Kidney (tissue), 22 donors: ENCODE data around the gene ZDHHC21. TPM values are rescaled to one million over a fixed set of nuclear protein-coding genes. Genes with fewer than 3 reads are reported as not detected.
A peak's percentile ranks its signal among the peaks of the same experiment; 100 is the strongest.

ENCODE experiments used
- DNase-seq, 5 donors: peaks; one replicate each; pipeline ENCODE4 v3.0.0-alpha.2; 2013 to 2020
- FAIRE-seq: peaks from 2 replicates; lab custom pipeline; 2012; peaks lifted over from hg19 to GRCh38; lab: Jason Lieb, UNC
- H3K27ac ChIP-seq, 2 donors: one replicate each; pipeline ENCODE4 v1.7.0; 2013; ENCODE audit warnings: low read depth in 2 of 2, low read length in 2 of 2, inconsistent platforms in 1 of 2
- H3K27me3 ChIP-seq: one replicate; pipeline ENCODE4 v1.7.1; 2013; ENCODE audit warnings: low read length, inconsistent platforms; ENCODE audit not compliant: control insufficient read depth, insufficient read depth
- H3K36me3 ChIP-seq, 3 donors: one replicate each; pipeline versions ENCODE4 v1.7.0 to v1.7.1; 2013; ENCODE audit warnings: low read length in 3 of 3, control low read depth in 1 of 3, inconsistent platforms in 1 of 3; ENCODE audit not compliant: insufficient read depth in 3 of 3, control insufficient read depth in 2 of 3
- H3K4me1 ChIP-seq, 3 donors: one replicate each; pipeline versions ENCODE4 v1.7.0 to v1.7.1; 2013; ENCODE audit warnings: low read length in 3 of 3, inconsistent platforms in 1 of 3, low read depth in 1 of 3; ENCODE audit not compliant: control insufficient read depth in 2 of 3, insufficient read depth in 2 of 3
- H3K4me3 ChIP-seq, 3 donors: one replicate each; pipeline versions ENCODE4 v1.7.0 to v1.8.1; 2013; ENCODE audit warnings: low read length in 3 of 3, control low read depth in 1 of 3, inconsistent platforms in 1 of 3
- H3K9ac ChIP-seq, 3 donors: one replicate each; pipeline versions ENCODE4 v1.7.0 to v1.7.1; 2013; ENCODE audit warnings: low read length in 3 of 3, control low read depth in 1 of 3, inconsistent platforms in 1 of 3
- H3K9me3 ChIP-seq, 3 donors: one replicate each; pipeline versions ENCODE4 v1.7.0 to v1.7.1; 2013; ENCODE audit warnings: low read length in 3 of 3, control low read depth in 1 of 3, inconsistent platforms in 1 of 3; ENCODE audit not compliant: control insufficient read depth in 2 of 3, insufficient read depth in 1 of 3
- CTCF ChIP-seq: IDR thresholded peaks from 3 replicates; pipeline ENCODE4 v1.5.1; 2012; ENCODE audit warnings: mild to moderate bottlenecking, moderate library complexity, borderline replicate concordance; ENCODE audit not compliant: insufficient read depth; ENCODE audit errors: extremely low read depth
- intact Hi-C: fragments of 100-400 bp; cut with DNase I; formaldehyde crosslinking; loops from one replicate; pipeline ENCODE4 v1.11.1; 2022
- long read RNA-seq, 10 donors: library from polyadenylated mRNA in 1 of 10; unstranded in 1 of 10; transcript quantifications; one replicate each; pipeline ENCODE4 v2.0.0 and lab custom pipeline, GENCODE V29; 2021 to 2026
- polyA plus RNA-seq: library from polyadenylated mRNA; stranded (reverse); fragments of 350-450 nt; fragmentation: Illumina TruSeq; extraction: RNeasy Lipid Tissue Mini Kit (QIAGEN cat#74804); gene quantifications from one replicate; pipeline ENCODE4 v1.2.3, GENCODE V29; 2014; ENCODE audit warnings: low read depth, low replicate concordance; ENCODE audit not compliant: insufficient read depth
- total RNA-seq: library from RNA; stranded (reverse); fragmentation: NEBNext Ultra II Directional; extraction: Animal tissue kit (Norgen Biotek cat#: 25700); gene quantifications from one replicate; pipeline ENCODE4 v1.2.1, GENCODE V29; 2021
- donor health status: control.
- donor health status: control.
- donor health status: control.
- donor health status: control.
- donor health status: control.
- donor health status: DM: yes; HTN: yes; CAD: no.
- donor health status: Normal renal cell carcinoma (clear cell type).

The ZDHHC21 gene
- total RNA-seq (15.2 TPM), polyA plus RNA-seq (4.0 TPM)
- long read RNA-seq, donor 1, full-length matches to known transcripts: 2 of 2 reads
- long read RNA-seq, donor 1, partial matches to known transcripts: 0 of 2 reads
- long read RNA-seq, donor 1, other reads (novel, unspliced or antisense): 0 of 2 reads
- long read RNA-seq, donor 2, full-length matches to known transcripts: 1 of 1 reads
- long read RNA-seq, donor 2, partial matches to known transcripts: 0 of 1 reads
- long read RNA-seq, donor 2, other reads (novel, unspliced or antisense): 0 of 1 reads
- long read RNA-seq, donor 3, full-length matches to known transcripts: 3 of 3 reads
- long read RNA-seq, donor 3, partial matches to known transcripts: 0 of 3 reads
- long read RNA-seq, donor 3, other reads (novel, unspliced or antisense): 0 of 3 reads
- long read RNA-seq, donor 4, full-length matches to known transcripts: 3 of 3 reads
- long read RNA-seq, donor 4, partial matches to known transcripts: 0 of 3 reads
- long read RNA-seq, donor 4, other reads (novel, unspliced or antisense): 0 of 3 reads
- long read RNA-seq, donor 5, full-length matches to known transcripts: 1 of 1 reads
- long read RNA-seq, donor 5, partial matches to known transcripts: 0 of 1 reads
- long read RNA-seq, donor 5, other reads (novel, unspliced or antisense): 0 of 1 reads
- long read RNA-seq, donor 6, full-length matches to known transcripts: 1 of 1 reads
- long read RNA-seq, donor 6, partial matches to known transcripts: 0 of 1 reads
- long read RNA-seq, donor 6, other reads (novel, unspliced or antisense): 0 of 1 reads
- long read RNA-seq, donor 7, full-length matches to known transcripts: 6 of 23 reads
- long read RNA-seq, donor 7, partial matches to known transcripts: 4 of 23 reads
- long read RNA-seq, donor 7, other reads (novel, unspliced or antisense): 13 of 23 reads
- long read RNA-seq, donor 8, full-length matches to known transcripts: 1 of 1 reads
- long read RNA-seq, donor 8, partial matches to known transcripts: 0 of 1 reads
- long read RNA-seq, donor 8, other reads (novel, unspliced or antisense): 0 of 1 reads
- long read RNA-seq, donor 9, full-length matches to known transcripts: 1 of 1 reads
- long read RNA-seq, donor 9, partial matches to known transcripts: 0 of 1 reads
- long read RNA-seq, donor 9, other reads (novel, unspliced or antisense): 0 of 1 reads
- long read RNA-seq, donor 10, full-length matches to known transcripts: 1 of 1 reads
- long read RNA-seq, donor 10, partial matches to known transcripts: 0 of 1 reads
- long read RNA-seq, donor 10, other reads (novel, unspliced or antisense): 0 of 1 reads

- FAIRE-seq (no peak), DNase-seq (peak; percentile 71 to 94 (median 82))
- H3K4me1 ChIP-seq: peaks cover 0 to 5% (median 0%) of the 10 kb centered on the region in 3 donors
- no peaks in the 10 kb centered on the region for H3K27me3 ChIP-seq
- intact Hi-C loops: no loop called here
- peaks cover 0 to 3% (median 3%) of the 10 kb centered on the region in 3 donors for H3K36me3 ChIP-seq
- no peaks in the 10 kb centered on the region for H3K9me3 ChIP-seq
- H3K27ac ChIP-seq: no peak within 1 kb of the TSS
- H3K4me3 ChIP-seq: peak within 1 kb of the TSS; percentile 68 to 70 (median 68)
- no peak for TF ChIP-seq CTCF
- peak within 1 kb of the TSS; percentile 12 to 59 (median 48) for H3K9ac ChIP-seq
Observed at GRCh38 chr9:14693251-14693861, at the start of gene ZDHHC21. TSS of gene ZDHHC21 (minus strand) at chr9:14693432. CDS start at chr9:14674340, 19,092 bp downstream.

GRCh38 chr9:14741369-14741768 is 48.1 kb upstream of the ZDHHC21 start:
- no peak for TF ChIP-seq CTCF
- H3K9ac ChIP-seq: no peak overlapping the region
- intact Hi-C loops: no loop called here
- H3K27ac ChIP-seq: no peak overlapping the region
- peaks cover 11 to 12% (median 12%) of the 10 kb centered on the region in 3 donors for H3K36me3 ChIP-seq
- DNase-seq: no peak
- H3K4me1 ChIP-seq: no peaks in the 10 kb centered on the region
- no peaks in the 10 kb centered on the region for H3K27me3 ChIP-seq
- FAIRE-seq: no peak
- no peak overlapping the region for H3K4me3 ChIP-seq
- no peaks in the 10 kb centered on the region for H3K9me3 ChIP-seq

- Histone ChIP-seq H3K9me3 (no peaks in the 10 kb centered on the region), H3K4me1 (no peaks in the 10 kb centered on the region), H3K27ac (no peak overlapping the region), H3K36me3 (peaks cover 2 to 5% (median 3%) of the 10 kb centered on the region in 3 donors), H3K4me3 (no peak overlapping the region), H3K9ac (no peak overlapping the region), H3K27me3 (no peaks in the 10 kb centered on the region)
- TF ChIP-seq CTCF: no peak
- intact Hi-C loops: no loop called here
- FAIRE-seq (no peak), DNase-seq (no peak)
Observed at GRCh38 chr9:14733133-14733532, 39.9 kb upstream of the ZDHHC21 start.
